Astrocyte of the cerebellum (primary cell): ENCODE results near the gene CSNK1A1.

ENCODE experiments used
- DNase-seq: peaks from one replicate; pipeline ENCODE4 v3.0.0-alpha.2; 2011; ENCODE audit warnings: low read depth
- H3K4me3 ChIP-seq: 2 replicates; pipeline ENCODE4 v1.5.1; 2011; ENCODE audit warnings: mild to moderate bottlenecking, low read depth, low read length, moderate library complexity
- in situ Hi-C: cut with HindIII; loops from 2 replicates; pipeline ENCODE4 v1.10.0; 2017; ENCODE audit warnings: low sequenced_read_pairs
- TF ChIP-seq, protein P1 (sequence below): IDR thresholded peaks from 2 replicates; pipeline ENCODE4 v1.5.1; 2012; ENCODE audit warnings: low read length, low read depth, moderate library complexity, mild to moderate bottlenecking; ENCODE audit errors: missing control alignments

Gene CSNK1A1

GRCh38 chr5:149594206-149594895, 43.1 kb upstream of the CSNK1A1 start:
- H3K4me3 ChIP-seq, result no peak overlapping the region
- in situ Hi-C loops, result no loop called here
- no peak for DNase-seq
- TF ChIP-seq, protein P1, sequence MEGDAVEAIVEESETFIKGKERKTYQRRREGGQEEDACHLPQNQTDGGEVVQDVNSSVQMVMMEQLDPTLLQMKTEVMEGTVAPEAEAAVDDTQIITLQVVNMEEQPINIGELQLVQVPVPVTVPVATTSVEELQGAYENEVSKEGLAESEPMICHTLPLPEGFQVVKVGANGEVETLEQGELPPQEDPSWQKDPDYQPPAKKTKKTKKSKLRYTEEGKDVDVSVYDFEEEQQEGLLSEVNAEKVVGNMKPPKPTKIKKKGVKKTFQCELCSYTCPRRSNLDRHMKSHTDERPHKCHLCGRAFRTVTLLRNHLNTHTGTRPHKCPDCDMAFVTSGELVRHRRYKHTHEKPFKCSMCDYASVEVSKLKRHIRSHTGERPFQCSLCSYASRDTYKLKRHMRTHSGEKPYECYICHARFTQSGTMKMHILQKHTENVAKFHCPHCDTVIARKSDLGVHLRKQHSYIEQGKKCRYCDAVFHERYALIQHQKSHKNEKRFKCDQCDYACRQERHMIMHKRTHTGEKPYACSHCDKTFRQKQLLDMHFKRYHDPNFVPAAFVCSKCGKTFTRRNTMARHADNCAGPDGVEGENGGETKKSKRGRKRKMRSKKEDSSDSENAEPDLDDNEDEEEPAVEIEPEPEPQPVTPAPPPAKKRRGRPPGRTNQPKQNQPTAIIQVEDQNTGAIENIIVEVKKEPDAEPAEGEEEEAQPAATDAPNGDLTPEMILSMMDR, result no peak

DNA sequence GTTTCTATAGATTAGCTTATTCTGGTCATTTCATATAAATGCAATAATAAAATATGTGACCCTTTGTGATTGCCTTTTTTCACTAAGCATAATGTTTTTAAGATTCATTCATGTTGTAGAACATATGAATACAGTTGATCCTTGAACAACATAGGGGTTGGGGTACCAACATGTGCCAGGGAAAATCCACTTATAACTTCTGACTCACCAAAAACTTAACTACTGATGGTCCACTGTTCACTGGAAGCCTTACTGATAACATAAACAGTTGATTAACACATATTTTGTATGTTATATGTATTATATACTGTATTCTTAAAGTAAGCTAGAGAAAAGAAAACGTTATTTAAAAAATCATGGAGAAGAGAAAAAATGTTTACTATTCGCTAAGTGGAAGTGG, 42.1 kb upstream of the CSNK1A1 start:
- no peak overlapping the region for H3K4me3 ChIP-seq
- TF ChIP-seq, protein P1, result no peak
- DNase-seq, result no peak
- in situ Hi-C loops, result no loop called here

DNA sequence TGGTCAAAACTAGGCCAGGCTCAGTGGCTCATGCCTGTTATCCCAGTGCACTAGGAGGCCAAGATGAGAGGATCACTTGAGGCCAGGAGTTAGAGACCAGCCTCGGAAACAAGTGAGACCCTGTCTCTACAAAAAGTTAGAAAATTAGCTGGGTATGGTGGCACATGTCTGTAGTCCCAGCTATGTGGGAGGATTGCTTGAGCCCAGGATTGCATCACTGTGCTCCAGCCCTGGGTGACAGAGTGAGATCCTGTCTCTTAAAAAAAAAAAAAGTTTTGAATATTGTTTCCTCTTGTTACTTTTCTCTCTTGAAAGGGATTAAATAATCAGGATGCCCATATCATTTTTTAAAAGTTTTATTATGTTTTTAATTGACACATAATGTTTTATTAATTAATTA, 37.7 kb upstream of the CSNK1A1 start:
- TF ChIP-seq, protein P1, result no peak
- no peak overlapping the region for H3K4me3 ChIP-seq
- DNase-seq, result no peak
- in situ Hi-C loops, result no loop called here

DNA sequence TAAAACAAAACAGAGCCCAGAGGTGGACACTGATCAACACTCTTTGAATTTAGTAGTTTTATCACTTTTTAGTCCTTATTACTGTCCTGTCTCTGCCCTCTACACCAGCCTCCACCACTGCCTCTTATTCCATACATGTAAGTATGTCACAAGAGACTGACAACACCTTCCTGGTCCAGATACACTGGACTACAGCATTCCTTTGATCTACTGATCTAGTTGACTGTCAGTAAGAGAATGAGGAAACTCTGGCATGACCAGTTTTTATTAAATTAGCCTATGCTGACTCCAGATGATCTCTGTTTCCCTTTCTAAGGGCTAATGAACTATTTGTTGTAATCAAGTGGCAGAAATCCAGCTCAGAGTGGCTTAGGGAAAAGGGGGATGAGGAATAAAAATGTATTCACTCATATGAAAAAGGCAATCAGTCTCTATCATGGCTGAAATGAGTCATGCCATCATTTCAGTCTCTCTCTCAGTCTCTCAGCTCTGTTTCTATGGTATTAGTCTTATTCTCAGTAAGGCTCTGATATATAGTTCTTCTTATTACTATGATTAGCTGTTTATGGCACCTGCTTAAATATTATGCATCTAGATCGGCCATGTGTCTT, 35.6 kb upstream of the CSNK1A1 start:
- in situ Hi-C loops, result no loop called here
- no peak for DNase-seq
- TF ChIP-seq, protein P1, result no peak
- H3K4me3 ChIP-seq, result no peak overlapping the region

DNA sequence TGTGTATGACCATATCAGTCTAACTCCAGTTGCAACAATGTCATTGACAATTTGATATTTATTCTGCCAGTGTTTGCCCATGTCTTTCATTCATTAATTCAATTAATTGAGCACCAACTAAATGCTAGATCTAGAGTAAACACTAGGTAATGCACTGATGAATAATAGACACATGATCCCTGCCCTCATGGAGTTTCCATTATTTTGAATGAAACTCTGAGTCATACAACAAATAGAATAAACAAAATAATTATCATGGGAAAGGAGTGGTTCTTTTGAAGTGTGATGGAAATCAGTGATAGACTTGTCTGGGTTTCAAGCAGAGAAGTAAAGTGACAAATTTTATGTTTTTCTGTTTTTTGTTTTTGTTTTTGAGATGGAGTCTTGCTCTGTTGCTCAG, 34.7 kb upstream of the CSNK1A1 start:
- TF ChIP-seq, protein P1, result no peak
- in situ Hi-C loops, result no loop called here

DNA sequence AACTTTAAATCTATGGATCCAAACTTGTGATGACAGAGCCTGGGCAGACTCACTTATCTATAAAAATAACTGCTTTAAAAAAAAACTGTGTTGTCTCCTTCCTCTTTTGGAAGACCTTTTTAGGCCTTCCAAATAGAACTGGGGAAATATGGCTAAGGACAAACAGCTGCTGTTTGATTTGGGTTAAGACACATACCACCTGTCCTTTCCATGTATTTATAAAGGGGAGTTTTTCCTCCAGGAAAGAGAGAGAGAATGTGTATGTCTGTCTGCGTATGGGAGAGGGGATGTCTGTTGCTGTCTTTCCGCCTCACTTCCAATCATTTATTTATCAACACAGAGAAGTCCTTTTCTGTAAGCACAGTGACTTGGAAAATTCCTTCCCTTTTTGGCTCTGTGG, 32.9 kb upstream of the CSNK1A1 start:
- TF ChIP-seq, protein P1, result no peak
- in situ Hi-C loops, result no loop called here
- no peak for DNase-seq
- H3K4me3 ChIP-seq, result no peak overlapping the region

More for the DNA sequence above, 34.7 kb upstream of the CSNK1A1 start:
- no peak overlapping the region for H3K4me3 ChIP-seq
- no peak for DNase-seq
